Measurements from ENCODE around the gene LFNG.
"Not testable (repeated sequence)": the region's sequence is repeated elsewhere in the genome, so short reads cannot be mapped to it uniquely, and the experiment has no call there.

Gene LFNG

GRCh38 chr7:2553831-2554581 is 34.4 kb downstream of the LFNG start:
- no peak for DNase-seq

DNA sequence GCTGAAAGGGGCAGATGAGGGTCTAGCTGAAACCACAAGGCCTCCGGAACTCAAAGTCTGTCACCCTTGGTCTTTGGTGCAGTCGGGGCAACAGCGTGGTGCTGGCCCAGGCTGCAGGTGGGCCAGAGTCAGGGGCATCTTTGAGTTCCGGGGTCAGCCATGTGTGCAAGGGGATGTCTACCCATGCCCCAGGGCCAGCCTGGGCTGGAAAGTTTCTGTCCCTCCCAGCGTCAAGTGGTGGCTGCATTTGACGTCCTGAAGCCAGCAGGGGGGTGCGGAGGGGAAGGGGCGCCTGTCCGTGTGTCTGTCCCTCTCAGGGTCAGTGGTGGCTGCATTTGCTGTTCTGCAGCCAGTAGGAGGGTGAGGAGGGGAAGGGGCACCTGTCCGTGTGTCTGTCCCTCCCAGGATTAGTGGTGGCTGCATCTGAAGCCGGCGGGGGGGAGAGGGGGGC is 35.1 kb downstream of the LFNG start:
- DNase-seq, result no peak

DNA sequence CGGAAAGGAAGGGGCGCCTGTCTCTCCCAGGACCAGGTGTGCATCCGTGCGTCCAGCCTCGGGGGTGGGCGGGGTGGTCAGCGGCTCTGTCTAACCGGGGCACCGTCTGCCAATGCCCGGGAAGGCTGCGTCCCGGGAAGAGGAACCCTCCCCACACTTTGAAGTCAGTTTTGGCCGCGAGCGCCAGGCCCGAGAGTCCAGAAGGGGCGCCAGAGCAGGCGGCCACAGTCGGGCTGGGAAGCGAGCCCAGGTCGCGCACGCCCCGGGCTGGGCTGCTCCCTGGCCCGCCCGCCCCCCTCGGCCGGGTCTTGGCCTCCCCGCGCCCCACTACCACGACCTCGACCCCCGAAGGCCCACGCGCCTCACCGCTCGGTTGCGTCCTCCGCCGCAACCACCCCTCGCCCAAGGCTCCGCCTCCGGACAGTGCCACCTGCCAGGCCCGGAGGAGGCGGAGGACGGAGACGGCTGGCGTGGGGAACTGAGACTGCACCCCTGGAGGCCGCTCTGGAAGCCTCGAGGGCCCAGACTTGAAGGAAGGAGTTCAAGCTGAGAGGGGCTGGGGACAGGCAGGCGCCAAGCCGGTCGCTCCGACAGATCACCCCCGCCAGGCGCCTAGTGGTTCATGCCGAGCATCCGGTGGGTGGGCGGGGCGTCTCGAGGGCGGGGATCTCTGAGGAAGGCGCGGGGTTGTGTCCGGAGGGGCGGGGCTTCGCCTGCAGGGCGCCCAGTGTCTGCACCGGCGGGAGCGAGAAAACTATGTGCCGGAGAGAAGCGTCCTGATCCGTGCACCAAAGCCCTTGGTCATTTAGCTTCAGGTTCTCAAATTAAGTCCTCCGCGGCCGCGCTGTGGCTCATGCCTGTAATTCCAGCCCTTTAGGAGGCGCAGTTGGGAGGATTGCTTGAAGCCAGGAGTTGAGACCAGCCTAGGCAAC is 35.8 kb downstream of the LFNG start, which contains the start of gene BRAT1:
TSS of gene BRAT1 (minus strand) at position 404 of the 932 bp plus-strand sequence. CDS start 1,093 bp downstream, outside the sequence.
- peak; percentile 95 to 96 for DNase-seq

DNA sequence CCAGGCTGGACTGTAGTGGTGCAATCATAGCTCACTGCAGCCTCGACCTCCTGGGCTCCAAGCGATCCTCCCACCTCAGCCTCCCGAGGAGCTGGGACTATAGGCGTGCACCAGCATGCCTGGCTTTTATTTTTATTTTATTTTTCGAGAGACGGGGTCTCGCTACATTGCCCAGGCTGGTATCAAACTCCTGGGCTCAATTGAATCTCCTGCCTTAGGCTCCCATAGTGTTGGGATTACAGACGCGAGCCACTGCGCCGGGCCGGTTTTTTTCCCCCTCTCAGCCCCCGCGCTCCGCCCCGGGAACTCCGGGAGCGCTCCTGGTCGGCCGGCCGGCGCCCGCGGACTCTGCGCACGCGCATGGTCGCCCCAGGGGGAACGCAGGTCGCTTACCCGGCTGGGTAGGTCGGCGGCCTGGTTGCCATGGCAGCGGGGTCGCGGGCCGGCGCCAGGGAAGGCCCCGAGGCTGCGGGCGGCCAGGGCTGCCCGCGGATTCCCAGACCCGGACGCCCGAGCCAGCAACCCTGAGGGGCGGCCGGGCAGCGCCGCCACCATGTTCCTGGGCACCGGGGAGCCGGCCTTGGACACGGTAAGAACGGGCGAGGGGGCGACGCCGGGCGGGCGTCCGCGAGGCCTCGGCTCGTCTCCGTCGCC is 39.2 kb downstream of the LFNG start, which contains the start of gene IQCE:
TSS of gene IQCE (plus strand) at position 351 of the 654 bp plus-strand sequence. CDS start at position 554, 203 bp downstream.
- DNase-seq, result peak; percentile 90 to 91

DNA sequence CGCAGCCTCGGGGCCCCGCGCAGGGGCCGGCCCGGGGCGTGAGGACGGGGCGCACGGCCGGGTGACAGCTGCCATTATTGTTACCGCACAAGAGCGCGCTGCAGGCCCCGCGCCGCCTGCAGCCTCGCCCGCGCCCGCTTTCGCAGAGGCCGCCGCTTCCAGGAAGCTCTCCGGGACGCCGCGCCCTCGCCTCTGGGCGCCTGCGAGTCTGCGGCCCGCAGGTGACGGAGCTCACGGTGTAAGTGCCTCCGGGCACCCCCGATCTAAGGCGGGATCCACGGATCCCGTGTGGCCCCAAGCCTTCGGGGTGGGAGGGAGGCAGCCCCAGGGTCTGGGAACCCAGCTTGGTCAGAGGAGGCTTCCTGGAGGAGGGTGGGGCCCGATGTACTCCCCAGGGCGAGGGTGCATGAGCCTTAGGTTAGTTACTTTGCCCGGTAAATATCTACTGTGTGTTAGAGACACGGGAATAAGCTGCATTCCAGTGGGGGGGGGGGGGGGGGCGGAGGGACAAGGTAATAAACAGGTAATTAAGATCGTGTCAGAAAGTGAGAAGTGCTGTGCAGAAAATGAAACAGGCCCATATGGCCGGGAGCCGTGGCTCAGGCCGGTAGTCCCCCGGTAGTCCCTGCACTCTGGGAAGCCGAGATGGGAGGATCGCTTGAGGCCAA is 39.8 kb downstream of the LFNG start:
- DNase-seq, result peak in 1 of 2 donors; percentile 29

DNA sequence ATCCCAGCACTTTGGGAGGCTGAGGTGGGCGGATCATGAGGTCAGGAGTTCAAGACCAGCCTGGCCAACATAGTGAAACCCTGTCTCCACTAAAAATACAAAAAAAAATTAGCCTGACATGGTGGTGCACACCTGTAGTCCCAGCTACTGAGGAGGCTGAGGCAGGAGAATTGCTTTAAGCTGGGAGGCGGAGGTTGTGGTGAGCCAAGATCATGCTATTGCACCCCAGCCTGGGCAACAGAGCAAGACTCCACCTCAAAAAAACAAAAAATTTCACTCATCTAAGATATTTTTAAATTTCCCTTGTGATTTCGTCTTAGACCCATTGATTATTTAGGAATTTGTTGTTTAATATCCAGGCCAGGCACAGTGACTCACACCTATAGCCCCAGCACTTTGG is 44.4 kb downstream of the LFNG start:
- DNase-seq, result not testable (repeated sequence)

DNA sequence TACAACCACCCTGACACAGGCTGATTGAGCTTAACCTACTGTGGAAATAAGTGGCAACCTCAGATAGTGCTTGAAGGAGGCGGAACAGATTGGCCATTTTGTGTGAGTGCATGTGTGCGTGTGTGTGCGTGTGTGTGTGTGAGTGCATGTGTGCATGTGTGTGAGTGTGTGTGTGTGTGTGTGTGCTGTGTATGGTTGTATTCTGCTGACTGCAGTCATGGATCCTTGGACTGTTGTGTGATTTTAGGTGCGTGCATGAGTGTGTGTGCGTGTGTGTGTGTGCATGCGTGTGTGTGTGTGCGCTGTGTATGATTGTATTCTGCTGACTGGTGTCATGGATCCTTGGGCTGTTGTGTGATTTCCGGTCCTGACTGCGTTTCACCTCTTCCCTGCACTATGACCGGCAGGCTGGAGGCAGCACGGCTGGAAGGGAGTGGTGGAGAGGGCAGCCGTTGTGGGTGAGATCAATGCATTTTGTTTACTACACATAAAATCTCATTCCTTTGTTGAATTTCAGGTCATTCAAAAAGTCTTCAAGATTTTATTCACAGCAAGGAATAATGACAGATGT is 45.5 kb downstream of the LFNG start:
- no peak for DNase-seq

DNA sequence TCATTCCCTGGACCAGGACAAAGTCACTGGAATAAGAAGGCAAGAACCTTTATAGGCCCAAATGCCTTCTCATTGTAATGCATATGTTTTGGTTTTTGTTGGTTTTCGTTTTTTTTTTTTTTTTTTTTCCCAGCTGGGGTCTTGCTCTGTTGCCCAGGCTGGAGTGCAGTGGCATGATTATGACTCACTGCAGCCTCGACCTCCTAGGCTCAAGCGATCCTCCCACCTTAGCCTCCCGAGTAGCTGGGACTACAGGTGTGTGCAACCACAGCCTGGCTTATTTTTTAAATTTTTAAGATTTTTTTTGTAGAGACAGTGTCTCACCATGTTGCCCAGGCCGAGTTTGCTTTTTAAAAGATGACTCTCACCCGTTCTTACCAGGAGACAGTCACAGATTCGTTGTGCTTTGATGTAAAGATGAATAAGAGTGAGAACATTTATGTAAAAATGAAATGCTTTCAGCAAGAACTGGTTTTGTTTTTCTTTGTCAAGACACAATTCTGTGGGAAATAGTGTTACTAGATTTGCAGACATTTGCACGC is 46.8 kb downstream of the LFNG start:
- no peak for DNase-seq

GRCh38 chr7:2566890-2567678 is 47.5 kb downstream of the LFNG start:
- no peak for DNase-seq

- DNase-seq, result no peak
Observed at GRCh38 chr7:2567679-2568278, 48.2 kb downstream of the LFNG start.

DNA sequence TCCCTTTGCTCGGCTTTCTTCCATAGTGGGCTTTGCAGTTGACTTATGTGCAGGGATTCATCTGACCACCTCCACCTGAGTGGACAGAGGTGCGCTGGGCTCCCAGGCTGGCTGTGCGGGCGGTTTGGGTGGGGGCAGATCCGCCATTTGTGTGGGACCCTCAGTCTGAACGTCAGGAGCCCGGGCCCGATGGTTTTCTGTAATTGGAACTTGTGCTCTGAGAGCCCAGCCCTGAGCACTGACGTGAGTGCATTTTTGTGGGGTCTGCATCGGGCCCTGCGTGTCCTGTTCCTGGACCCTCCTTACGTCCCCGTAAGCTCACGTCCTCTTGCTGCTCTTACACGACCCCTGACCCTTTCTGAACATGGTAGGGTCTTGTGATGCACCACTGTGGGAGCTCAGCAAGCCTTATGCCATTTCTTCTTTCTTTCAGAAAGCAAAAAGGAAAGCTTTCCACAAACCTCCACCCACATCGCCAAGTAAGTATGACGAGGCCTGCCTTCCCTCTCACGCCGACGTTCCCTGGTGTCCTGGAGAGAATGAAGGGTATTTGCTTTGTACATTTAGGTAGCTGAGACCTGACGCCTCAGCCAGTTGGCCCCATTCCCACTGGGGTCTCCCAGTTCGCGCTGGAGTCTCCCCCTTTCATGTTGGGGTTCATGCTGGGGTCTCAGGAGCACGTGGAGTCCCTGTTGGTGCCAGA is 49.1 kb downstream of the LFNG start:
- no peak for DNase-seq

DNA sequence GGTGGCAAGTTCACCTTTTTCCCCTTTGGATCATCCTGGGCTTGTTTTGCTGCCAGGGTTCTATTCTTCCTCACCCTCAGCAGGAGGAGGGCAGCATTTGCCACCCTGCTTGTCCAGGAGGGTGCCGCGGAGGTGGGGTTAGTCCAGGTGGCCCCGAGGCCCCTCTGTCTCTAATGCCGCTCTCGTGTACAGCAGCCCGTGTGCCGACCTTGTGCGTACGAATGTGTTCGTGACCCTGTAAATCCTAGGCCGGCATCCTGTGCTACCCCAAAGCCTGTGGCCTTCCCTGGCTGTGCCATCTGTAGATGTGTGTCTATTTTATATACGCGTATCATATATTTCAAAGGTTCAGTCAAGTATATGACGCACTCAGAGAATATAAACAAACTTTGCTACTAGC is 49.8 kb downstream of the LFNG start:
- no peak for DNase-seq

- DNase-seq, result no peak
Observed at GRCh38 chr7:2570021-2570420, 50.4 kb downstream of the LFNG start.

GRCh38 chr7:2571409-2571808 is 51.8 kb downstream of the LFNG start:
- DNase-seq, result no peak

GRCh38 chr7:2572101-2572842 is 52.7 kb downstream of the LFNG start:
- no peak for DNase-seq

DNA sequence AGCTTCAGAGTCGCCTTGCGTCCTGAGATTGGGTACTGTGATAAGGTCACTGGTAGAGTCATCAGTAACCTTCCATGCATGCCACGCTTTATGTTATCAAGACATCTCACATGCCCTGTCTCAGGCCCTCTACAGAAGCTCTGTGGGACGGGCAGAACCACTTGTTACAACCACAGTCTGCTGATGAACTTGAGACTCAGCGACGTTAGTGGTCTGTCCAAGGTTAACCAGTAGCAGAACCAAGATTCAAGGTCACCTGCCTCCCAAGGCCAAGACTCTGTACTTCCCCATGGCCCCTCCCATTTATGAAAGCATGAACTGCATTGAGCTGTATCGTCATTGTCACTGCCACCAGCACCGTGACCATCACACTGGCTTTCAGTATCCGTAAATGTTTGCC is 54.2 kb downstream of the LFNG start:
- no peak for DNase-seq

DNA sequence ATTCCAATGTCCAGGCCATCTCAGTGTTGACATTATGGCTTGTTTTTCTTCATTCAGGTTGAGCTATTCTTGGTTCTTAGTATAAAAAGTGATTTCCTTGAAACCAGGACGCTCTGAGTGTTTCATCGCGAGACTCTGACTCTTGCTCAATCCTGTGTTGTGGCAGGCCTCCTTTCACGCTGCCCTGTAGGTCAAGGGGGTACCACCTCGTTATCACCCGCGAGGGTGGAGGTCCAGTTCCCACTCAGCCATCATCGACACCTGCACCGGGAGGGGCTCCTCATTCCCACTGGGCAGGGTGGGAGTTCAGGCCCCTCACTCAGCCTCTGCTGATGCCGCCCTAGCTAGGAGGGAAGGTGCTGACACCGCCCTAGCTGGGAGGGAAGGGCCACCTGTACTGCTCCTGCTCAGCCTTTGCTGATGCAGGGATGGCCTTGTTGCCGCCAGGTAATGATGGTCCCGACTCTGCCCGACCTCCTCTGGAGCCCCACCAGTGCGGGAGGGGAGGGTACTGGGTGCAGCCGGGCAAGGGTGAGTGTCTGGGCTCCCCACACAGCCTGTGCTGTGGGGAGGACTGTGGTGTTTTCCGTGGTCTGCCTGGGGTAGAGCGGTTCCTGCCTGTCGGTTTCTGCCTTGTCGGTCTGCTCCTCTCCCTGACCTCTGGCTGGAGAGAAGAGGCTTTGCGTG is 55.6 kb downstream of the LFNG start:
- no peak for DNase-seq

DNA sequence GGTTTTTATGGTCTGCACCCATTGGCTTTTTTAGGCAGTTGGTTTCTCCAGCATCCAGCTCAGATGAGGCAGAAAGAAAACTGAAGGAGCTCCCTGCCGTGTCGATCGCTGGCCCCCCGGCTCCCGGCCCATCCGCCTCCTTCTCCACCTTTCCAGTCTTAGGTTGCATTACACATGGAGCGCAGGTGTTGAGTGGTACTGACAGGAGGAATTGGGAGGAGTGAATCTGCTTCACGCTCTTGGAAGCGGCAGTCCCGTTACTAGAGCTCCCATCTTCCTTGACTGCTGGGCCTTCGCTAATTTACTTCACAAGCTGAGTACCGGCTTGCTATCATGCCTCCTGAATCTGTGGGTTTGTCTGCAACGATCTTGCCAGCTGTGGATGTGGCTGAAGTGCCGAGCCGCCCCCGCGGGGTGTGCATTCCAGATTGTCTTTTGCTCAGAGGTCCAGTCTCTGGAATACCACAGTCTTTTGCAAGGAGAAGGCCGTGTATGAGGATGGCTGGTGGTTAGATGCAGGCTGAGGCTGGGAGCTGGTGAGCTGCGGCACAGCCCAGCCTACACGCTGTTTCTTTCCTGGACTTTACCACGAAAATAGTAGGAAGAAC is 56.3 kb downstream of the LFNG start:
- DNase-seq, result no peak

Measured in stimulated activated CD4-positive, alpha-beta T cell treated with anti-CD3 and anti-CD28 coated beads, Interleukin-2, amount 100 ng/mL, for 48 hours (primary cell).